ENCODE results near the gene HOXA6. TPM values are rescaled to one million over a fixed set of nuclear protein-coding genes. Genes with fewer than 3 reads are reported as not detected.

The HOXA6 gene
- 1.6 and 2.1 TPM in 2 replicates for total RNA-seq (2014; rRNA removed)
- polyA plus RNA-seq (2012) = 0.58 TPM

DNA sequence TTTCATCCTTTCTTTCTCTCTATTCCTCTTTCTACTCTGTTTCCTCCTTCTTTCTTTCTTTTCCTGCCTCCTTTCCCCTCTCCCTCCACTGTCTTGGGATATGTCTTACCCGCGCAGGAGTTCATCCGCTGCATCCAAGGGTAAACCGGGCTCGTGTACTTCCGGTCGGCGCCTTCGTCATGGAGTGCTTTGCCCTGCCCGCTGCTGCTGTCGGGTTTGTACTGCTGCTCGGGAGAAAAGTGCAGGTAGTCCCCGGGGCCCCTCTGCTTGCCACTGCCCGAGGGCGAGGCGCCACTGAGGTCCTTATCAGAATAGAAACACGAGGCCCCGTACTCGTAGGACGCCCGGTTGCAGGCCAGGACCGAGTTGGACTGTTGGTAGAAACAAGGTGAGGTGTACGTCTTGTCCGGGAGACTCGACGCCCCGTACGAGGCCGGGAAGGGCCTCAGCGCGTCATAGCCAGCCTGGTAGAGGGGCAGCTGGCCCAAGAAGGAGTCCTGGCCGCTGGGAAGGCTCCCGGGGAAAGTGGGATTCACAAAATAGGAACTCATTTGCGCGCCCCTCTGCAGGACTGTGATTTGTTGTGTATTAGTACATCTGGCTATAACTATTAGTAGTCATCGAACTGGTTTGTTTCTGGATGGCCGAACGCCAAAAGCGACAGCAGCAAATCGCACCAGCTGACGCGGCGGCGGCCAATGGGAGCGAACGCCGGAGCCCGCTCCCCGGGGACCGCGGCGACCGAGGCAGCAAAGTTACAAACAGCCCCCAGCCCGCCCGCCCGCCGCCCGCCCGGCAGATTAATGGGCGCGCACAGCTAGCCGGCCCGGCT lies at the start of gene HOXA6:
Gene HOXA6, minus strand, starts transcription at position 576 of the 832 bp plus-strand sequence. Its CDS starts 25 bp downstream, at position 551.
- DNase-seq (ENCODE audit: low read depth) = no peak

DNA sequence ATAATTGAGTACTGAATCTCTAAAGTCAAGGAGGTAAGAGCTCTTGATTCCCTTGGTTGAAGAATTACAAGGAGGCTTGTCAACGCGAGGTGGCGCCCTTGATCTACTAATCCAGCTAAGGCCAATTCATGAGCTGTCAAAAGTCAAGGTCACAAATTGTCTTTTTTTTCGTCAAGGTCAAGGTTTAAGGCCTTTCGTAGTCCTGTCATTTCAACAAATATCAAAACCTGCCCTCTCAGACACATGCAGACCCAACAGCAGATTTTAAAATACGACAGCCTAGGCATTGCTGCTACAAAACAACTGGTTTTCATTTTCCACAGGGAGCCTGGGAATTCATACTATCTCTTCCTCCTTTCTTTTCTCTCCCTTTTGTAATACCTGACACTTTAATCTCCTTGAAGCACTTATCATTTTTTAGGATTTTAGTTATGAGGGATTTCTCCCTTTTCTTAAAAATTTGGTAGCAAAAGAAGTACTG lies 48.8 kb upstream of the HOXA6 start:
- peak; percentile 64 for DNase-seq (ENCODE audit: low read depth)

DNA sequence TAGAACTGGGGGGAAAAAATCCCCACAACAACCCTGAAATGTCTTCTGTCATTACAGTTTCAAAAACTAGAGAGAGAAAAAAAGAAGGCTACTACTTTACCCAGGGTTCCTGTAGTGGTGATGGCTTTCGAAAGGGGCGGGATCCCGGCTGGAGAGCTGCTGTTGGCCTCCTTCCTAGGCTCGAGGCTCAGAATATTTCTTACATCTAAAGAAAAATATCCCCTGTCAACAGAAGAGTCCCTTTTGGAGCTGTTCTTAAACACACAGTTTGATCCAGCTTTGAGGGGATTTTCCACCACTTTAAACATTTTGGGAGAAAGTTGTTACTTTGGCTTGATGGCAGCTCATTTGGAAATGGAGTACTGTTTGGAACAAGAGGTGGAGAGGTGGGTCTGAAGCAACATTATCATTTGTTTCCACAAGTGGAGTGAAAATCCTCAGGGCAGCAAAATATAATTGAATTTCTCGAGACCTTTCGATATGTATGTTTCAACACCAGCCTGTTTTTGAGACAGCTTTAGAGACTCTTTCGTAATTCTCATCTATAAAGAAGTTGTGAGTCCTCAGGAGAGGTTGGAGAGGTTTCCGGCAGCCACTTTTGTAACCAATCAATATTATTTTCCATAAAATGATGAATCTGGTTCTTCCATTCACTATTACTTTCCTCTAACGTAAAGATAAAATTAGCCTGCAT lies 47.3 kb upstream of the HOXA6 start:
- DNase-seq (ENCODE audit: low read depth) = no peak

GRCh38 chr7:27194002-27194352 lies 46.4 kb upstream of the HOXA6 start:
- no peak for DNase-seq (ENCODE audit: low read depth)

DNA sequence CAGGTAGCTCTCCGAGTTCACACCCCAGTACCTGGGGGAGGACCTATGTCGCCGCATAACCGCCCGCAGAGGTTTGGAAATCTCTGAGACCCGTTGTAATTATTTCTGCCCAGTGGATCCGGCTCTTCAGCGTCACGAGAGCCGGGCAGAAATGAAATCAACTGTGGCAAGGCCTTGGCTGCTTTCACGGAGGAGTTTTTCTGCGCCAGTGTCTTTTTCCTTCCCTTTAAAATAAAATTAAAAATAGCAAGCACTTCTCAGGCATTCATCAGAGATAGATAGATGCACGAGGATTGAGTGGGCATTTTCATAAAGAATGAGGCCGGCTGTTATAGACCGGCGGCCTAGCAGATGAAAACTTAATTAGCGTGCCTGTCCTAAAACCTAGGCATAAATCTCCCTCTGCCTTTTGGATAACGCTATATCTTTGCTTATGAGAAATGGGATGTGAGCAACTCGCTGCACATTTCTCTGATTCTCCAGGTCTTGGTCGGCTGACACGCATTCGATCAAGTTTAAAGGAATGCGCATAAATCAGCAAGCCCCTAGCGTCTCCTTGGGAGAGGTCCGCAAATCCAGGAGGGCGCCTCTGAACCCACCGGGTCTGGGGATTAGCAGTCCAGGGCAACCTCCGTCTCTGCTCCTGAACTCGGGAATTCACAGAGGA lies 45.9 kb upstream of the HOXA6 start:
- DNase-seq (ENCODE audit: low read depth) = no peak

GRCh38 chr7:27192546-27193334 lies 45.2 kb upstream of the HOXA6 start:
- DNase-seq (ENCODE audit: low read depth) = no peak

GRCh38 chr7:27191833-27192545 lies 44.4 kb upstream of the HOXA6 start:
- DNase-seq (ENCODE audit: low read depth) = no peak

DNA sequence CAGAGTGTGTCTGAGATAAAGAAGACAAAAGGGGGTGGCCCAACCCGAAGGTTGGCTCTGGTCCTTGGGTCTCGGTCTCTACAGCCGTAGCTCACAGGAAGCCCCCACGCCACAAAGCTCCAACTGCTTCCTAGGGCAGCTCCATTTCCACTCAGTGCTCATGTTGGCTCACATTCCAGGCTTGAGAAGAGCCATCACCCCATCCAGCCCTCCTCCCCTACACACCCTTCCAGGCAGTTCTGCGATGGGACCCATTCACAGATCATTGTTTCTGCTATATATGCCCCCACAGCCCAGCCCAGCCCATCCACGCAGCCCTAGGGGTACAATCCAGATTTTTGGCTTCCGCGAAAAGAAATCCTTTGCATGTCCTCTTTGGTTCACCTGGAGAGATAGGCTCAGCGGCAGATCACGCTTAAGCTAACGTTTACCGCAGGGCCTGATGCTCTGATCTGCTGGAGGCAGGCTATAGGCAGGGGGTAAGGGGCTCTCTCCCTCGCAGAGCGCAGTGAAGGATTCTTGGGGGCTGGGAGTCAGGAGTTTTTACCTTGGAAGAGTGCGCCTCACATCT lies 43.7 kb upstream of the HOXA6 start:
- no peak for DNase-seq (ENCODE audit: low read depth)

GRCh38 chr7:27189997-27190748 lies 42.6 kb upstream of the HOXA6 start:
- DNase-seq (ENCODE audit: low read depth) = no peak

GRCh38 chr7:27189295-27189996 lies 41.9 kb upstream of the HOXA6 start:
- no peak for DNase-seq (ENCODE audit: low read depth)

GRCh38 chr7:27188386-27189294 lies 41.1 kb upstream of the HOXA6 start:
- no peak for DNase-seq (ENCODE audit: low read depth)

GRCh38 chr7:27187475-27188385 lies 40.2 kb upstream of the HOXA6 start:
- DNase-seq (ENCODE audit: low read depth) = no peak

DNA sequence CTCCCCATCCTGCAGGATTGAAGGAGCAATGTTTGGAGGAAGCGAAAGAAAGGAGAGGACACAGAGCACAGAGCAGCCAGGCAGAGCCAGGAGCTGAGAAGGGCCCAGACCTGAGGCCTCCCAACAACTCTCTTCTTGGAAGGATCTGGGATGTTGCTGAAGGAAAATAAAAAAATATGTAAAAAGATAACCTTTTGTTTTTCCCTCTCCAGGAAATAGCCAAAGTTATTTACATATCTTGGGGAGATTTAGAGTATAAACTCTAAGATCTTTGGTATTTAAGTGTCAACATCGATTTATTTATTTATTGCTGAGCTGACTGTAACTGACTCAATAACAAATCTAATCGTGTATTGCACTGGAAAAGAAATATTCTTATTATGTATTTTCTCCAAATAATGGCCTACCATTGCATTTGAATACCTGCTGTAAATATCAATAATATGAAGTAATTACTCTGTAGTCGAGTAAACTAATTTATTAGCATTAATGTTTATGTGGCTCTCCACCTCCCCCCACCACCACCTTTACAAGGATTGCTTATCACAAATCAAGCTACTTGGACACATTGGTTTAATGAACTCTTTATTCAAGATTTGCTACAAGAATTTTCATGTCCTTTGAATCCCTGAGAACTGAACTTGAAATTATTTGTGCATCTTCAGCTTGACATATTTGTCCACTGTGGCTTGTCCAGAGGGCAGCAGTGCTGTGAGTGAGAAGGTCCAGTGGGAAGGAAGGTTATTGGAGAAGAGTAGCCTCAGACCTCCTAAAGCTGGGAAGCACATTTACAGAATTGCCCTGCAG lies 39.3 kb upstream of the HOXA6 start:
- DNase-seq (ENCODE audit: low read depth) = no peak

GRCh38 chr7:27185854-27186667 lies 38.5 kb upstream of the HOXA6 start:
- no peak for DNase-seq (ENCODE audit: low read depth)
